Osteoblast (primary cell): ENCODE measurements around the gene OXCT2. TPM values are rescaled to one million over a fixed set of nuclear protein-coding genes. Genes with fewer than 3 reads are reported as not detected.
"Not testable (repeated sequence)": the region's sequence is repeated elsewhere in the genome, so short reads cannot be mapped to it uniquely, and the experiment has no call there.

Experiments used
- DNase-seq: peaks from one replicate; pipeline ENCODE4 v3.0.0; 2011; ENCODE audit warnings: low spot score, mixed read lengths; ENCODE audit not compliant: insufficient read length; ENCODE audit errors: missing footprints
- H2AFZ ChIP-seq: 2 replicates; pipeline ENCODE4 v1.6.0; 2011; ENCODE audit warnings: mild to moderate bottlenecking, low read length
- H3K27ac ChIP-seq: 2 replicates; pipeline ENCODE4 v1.5.1; 2011; ENCODE audit warnings: mild to moderate bottlenecking, low read depth, low read length, moderate library complexity
- H3K27me3 ChIP-seq: 2 replicates; pipeline ENCODE4 v1.6.0; 2012; ENCODE audit warnings: mild to moderate bottlenecking, control low read depth, inconsistent platforms, low read length, moderate library complexity; ENCODE audit not compliant: insufficient read depth
- H3K36me3 ChIP-seq: 2 replicates; pipeline ENCODE4 v1.5.1; 2011; ENCODE audit warnings: mild to moderate bottlenecking, low read length, control low read depth, moderate library complexity; ENCODE audit not compliant: insufficient read depth
- H3K4me1 ChIP-seq: 2 replicates; pipeline ENCODE4 v1.5.1; 2011; ENCODE audit warnings: mild to moderate bottlenecking, low read length, control low read depth, moderate library complexity; ENCODE audit not compliant: insufficient read depth
- H3K4me2 ChIP-seq: 2 replicates; pipeline ENCODE4 v1.6.0; 2011; ENCODE audit warnings: mild to moderate bottlenecking, low read length; ENCODE audit not compliant: insufficient read depth
- H3K4me3 ChIP-seq: fragments of 200-600 bp; sonication (generic); 3 replicates; pipeline ENCODE4 v1.5.1; 2012; ENCODE audit warnings: mild to moderate bottlenecking, low read length, inconsistent platforms; ENCODE audit not compliant: insufficient read depth
- H3K79me2 ChIP-seq: 2 replicates; pipeline ENCODE4 v1.6.0; 2012; ENCODE audit warnings: mild to moderate bottlenecking, low read length, control low read depth, inconsistent platforms; ENCODE audit not compliant: insufficient read depth
- H3K9me3 ChIP-seq: 2 replicates; pipeline ENCODE4 v1.5.1; 2011; ENCODE audit warnings: low read depth, low read length, control low read depth
- H4K20me1 ChIP-seq: 2 replicates; pipeline ENCODE4 v1.6.0; 2012; ENCODE audit warnings: mild to moderate bottlenecking, low read length, control low read depth; ENCODE audit not compliant: insufficient read depth
- CTCF ChIP-seq: IDR thresholded peaks from 2 replicates; pipeline ENCODE4 v1.5.1; 2011; ENCODE audit warnings: mild to moderate bottlenecking, low read depth, low read length, moderate library complexity; ENCODE audit errors: extremely low read depth
- total RNA-seq: library from RNA; depleted of rRNA; stranded (reverse); fragments of >200 nt; gene quantifications from 2 replicates; pipeline ENCODE4 v1.2.3, GENCODE V29; 2012

OXCT2 gene
- total RNA-seq, 1 donor: 1.1 TPM

GRCh38 chr1:39777306-39777705 lies 6.2 kb upstream of the OXCT2 start:
- TF ChIP-seq CTCF: no peak
- Histone ChIP-seq H3K9me3 (no peaks in the 10 kb centered on the region), H3K4me3 (no peak overlapping the region), H2AFZ (no peak overlapping the region), H3K4me2 (no peak overlapping the region), H3K4me1 (peaks cover 2% of the 10 kb centered on the region), H3K36me3 (no peaks in the 10 kb centered on the region), H3K27me3 (peaks cover 7% of the 10 kb centered on the region), H4K20me1 (no peaks in the 10 kb centered on the region), H3K27ac (no peak overlapping the region), H3K79me2 (no peaks in the 10 kb centered on the region)
- DNase-seq: no peak

- peak; percentile 65 for DNase-seq
- no peak overlapping the region for H3K4me3 ChIP-seq
- TF ChIP-seq CTCF: no peak
- peaks cover 7% of the 10 kb centered on the region for H3K27me3 ChIP-seq
- no peak overlapping the region for H2AFZ ChIP-seq
- H3K36me3 ChIP-seq: no peaks in the 10 kb centered on the region
- no peak overlapping the region for H3K4me2 ChIP-seq
- H3K9me3 ChIP-seq: no peaks in the 10 kb centered on the region
- H3K79me2 ChIP-seq: no peaks in the 10 kb centered on the region
- peaks cover 2% of the 10 kb centered on the region for H3K4me1 ChIP-seq
- no peaks in the 10 kb centered on the region for H4K20me1 ChIP-seq
- H3K27ac ChIP-seq: no peak overlapping the region
These were observed 5.7 kb upstream of the OXCT2 start for GRCh38 chr1:39776886-39777285.

GRCh38 chr1:39776400-39776713 lies 5.2 kb upstream of the OXCT2 start:
- Histone ChIP-seq H3K79me2 (no peaks in the 10 kb centered on the region), H3K9me3 (no peaks in the 10 kb centered on the region), H3K27ac (no peak overlapping the region), H4K20me1 (no peaks in the 10 kb centered on the region), H3K36me3 (no peaks in the 10 kb centered on the region), H3K4me1 (peaks cover 2% of the 10 kb centered on the region), H3K27me3 (peaks cover 7% of the 10 kb centered on the region), H3K4me3 (no peak overlapping the region), H3K4me2 (peak overlapping the region; percentile 32), H2AFZ (peak overlapping the region; percentile 78)
- DNase-seq: peak; percentile 90
- no peak for TF ChIP-seq CTCF

- not testable (repeated sequence) for H3K27me3 ChIP-seq, H3K4me1 ChIP-seq, H4K20me1 ChIP-seq, H3K79me2 ChIP-seq, H3K27ac ChIP-seq, H3K4me3 ChIP-seq, DNase-seq, H3K36me3 ChIP-seq, H3K9me3 ChIP-seq
- peak overlapping the region; percentile 78 for H2AFZ ChIP-seq
- peak overlapping the region; percentile 32 for H3K4me2 ChIP-seq
These were observed 4.7 kb upstream of the OXCT2 start for GRCh38 chr1:39775676-39776399.

GRCh38 chr1:39775141-39775540 lies 4.0 kb upstream of the OXCT2 start:
- H4K20me1 ChIP-seq, H3K4me1 ChIP-seq, H3K9me3 ChIP-seq, H3K36me3 ChIP-seq, H3K27ac ChIP-seq, H2AFZ ChIP-seq, H3K27me3 ChIP-seq, H3K4me3 ChIP-seq, H3K79me2 ChIP-seq, H3K4me2 ChIP-seq: not testable (repeated sequence)
- peak; percentile 68 for DNase-seq

GRCh38 chr1:39773369-39773979 lies 2.3 kb upstream of the OXCT2 start:
- not testable (repeated sequence) for H3K4me2 ChIP-seq, H3K36me3 ChIP-seq, H3K27me3 ChIP-seq, H3K9me3 ChIP-seq, H4K20me1 ChIP-seq, H3K4me1 ChIP-seq, H3K27ac ChIP-seq, H2AFZ ChIP-seq, DNase-seq, H3K4me3 ChIP-seq, H3K79me2 ChIP-seq
